Forelimb muscle (tissue), 1 donor: ENCODE data around the gene MYL3. TPM values are rescaled to one million over a fixed set of nuclear protein-coding genes. Genes with fewer than 3 reads are reported as not detected.

Experiments
- DNase-seq: peaks from one replicate; pipeline ENCODE4 v3.0.0-alpha.2; 2013; ENCODE audit warnings: low read depth
- polyA plus RNA-seq: library from polyadenylated mRNA; unstranded; fragments of 120-200 nt; gene quantifications from one replicate; pipeline ENCODE4 v1.2.1, GENCODE V29; 2013; ENCODE audit not compliant: insufficient read length

Gene MYL3
- polyA plus RNA-seq, 1 donor, result 312 TPM

GRCh38 chr3:46851364-46852333, 11.6 kb downstream of the MYL3 start:
- DNase-seq, result no peak

DNA sequence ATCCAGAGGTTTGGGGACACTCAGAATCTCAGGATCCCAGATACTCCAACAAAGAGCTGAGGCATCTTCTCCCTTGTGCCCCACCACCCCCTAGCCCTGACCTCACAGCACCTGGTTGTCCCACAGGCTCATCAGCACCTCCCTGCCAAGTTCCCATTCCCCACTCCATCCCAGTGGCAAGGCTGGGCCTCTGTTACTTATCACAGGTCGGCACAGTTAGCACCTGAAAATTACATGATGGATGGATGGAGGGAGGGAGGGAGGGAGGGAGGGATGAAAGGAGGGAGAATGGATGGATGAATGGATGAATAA, 12.8 kb downstream of the MYL3 start:
- no peak for DNase-seq

GRCh38 chr3:46849686-46850467, 13.4 kb downstream of the MYL3 start:
- no peak for DNase-seq

GRCh38 chr3:46849045-46849631, 14.1 kb downstream of the MYL3 start:
- no peak for DNase-seq

GRCh38 chr3:46848271-46849044, 14.8 kb downstream of the MYL3 start:
- no peak for DNase-seq

GRCh38 chr3:46847744-46848143, 15.5 kb downstream of the MYL3 start:
- DNase-seq, result no peak

DNA sequence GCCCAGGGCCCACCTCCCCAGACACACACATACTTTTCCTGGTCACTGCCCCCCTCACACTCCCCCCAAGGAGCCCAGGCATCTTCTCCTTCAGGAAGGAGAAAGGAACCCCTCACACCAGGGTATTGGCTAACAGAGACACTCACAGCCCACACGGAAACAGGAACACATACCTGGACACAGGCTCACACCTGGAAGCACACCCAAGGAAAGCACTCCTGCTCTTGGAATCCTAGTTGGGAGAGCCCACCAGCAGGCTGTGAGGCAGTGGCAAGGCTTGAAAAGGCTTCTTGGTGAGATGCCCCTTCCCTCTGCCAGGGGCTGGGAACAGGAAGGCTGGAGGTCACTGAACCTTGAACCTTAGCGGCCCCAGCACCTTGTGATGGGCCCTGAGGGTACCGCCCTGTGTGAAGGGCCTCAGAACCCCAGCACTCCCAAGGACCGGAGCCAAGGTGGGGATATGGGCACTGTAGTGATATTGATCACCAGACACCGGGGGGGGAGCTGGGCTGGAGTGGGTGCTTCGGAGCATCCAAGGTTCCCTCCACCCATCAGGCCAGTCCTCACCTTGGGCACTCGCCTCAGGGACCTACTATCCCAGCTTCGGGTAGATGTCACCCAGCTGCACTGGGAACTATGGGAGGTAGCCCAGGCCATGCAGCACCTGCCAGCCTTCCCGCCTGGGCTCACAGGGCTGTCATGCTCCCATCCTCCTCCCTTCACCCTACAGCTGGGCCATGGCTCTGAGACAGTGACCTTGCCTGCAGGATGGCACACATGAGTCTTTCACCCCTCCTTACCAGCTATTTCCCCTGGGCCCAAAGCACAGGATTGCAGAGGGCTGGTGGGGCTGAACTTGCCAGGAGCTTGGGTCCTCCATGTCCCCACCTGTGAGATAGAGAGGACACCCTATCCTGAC, 16.4 kb downstream of the MYL3 start:
- DNase-seq, result no peak

DNA sequence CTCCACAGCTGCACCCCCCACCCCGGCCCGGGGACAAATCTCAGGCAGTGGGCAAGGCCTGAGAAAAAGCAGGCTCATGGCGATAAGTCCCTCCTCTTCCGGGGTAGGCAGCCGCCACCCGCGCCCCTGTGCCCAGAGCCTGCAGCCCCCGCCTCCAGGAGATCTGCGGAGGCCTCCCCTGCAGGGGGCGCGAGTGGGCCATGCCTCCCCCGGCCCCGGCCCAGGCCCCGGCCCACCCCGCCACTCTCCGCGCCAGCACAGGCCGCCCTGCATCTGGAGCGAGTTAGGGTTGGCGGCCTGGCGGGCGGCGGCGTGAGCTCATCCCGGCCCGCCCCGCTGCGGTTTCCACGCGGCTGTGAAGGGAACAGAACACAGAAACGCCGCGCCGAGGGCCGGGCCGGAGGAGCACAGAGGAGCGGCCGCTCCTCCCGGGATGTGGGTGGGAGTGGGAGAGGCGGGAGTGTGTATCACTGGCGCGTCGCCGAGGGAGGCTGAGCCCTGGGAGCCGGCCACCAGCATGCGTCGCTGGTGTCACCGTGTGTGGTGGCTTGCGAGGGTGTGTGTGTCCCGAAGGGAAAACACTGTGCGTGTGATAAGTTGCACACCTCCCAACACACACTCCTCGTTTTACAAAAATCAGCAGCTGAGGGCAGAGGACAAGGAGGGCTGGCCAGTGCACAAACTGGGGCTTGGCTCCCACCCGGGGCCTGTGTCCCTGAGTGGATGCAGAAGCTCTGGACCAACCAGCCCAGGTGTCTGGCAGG, 17.2 kb downstream of the MYL3 start:
- no peak for DNase-seq

DNA sequence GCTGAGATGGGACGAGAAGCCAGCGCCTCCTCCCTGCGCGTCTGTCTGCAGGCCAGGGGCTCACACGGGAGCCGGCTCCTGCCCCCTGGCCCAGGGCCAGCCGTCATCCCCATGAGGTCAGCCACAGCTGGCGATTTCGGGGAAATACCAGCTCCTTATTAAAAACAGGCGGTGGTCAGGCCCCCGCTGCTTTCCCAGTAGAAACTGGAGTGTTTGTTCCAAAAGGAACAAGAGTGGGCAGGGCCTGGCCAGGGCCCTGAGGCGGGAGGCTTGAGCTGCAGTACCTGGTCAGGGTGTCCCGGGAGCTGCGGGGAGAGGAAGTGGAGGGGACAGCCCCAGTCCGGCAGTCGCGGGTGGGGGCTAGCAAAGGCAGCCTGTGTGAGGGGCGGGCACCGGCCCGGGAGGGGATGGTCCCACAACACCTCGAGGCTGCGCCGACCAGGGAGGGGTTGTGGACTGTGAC, 17.8 kb downstream of the MYL3 start:
- DNase-seq, result no peak

GRCh38 chr3:46844881-46845312, 18.3 kb downstream of the MYL3 start:
- DNase-seq, result no peak

DNA sequence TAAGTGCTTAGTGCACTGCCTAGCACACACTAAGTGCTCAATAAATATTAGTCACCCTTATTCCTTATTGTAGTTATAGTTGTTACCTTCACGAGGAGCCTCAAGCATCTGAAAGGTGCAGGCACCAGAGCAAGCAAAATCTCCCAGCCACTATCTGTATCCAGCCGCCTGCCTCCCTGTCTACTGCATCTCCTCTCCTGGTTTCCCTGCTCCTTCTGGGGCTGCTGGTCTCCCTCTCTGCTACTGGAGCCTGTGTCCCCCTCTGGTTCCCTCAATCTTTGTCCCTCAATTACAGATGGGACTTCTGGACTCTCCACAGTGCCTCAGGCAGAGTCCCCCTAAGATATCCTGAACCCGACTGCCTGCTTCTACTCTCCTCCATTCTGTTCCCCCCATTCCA, 18.8 kb downstream of the MYL3 start:
- no peak for DNase-seq

DNA sequence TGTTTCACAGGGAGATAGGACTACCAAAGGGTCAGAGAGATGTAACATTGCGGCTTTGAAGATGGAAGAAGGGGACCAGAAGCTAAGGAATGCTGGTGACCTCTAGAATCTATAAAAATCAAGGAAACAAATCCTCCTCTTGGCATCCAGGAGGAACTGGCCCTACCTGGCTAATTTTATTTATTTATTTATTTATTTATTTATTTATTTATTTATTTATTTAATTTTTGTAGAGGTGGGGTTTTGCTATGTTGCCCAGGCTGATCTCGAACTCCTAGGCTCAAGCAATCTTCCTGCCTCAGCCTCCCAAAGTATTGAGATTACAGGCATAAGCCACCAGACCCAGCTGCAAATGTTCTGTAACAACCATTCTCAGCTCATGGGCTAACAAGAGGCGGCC, 19.7 kb downstream of the MYL3 start:
- DNase-seq, result no peak

- no peak for DNase-seq
These were observed 22.8 kb downstream of the MYL3 start for GRCh38 chr3:46840491-46840890.

- DNase-seq, result no peak
These were observed 24.9 kb downstream of the MYL3 start for GRCh38 chr3:46838301-46838700.

DNA sequence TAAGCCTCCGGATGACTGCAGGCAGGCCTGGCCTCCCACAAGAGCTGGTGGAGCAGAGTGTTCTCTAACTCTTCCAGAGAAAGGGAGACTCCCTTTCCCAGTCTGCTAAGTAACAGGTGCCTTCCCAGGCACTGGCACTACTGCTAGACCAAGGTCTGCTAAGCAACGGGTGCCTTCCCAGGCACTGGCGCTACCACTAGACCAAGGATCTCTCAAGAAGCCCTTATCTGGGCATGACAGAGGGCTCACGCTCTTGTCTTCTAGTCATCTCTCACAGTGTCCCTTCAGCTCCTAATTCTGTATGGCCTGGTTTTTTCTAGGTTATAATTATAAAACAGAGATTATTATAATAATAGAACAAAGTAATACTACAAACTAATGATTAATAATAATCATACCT, 27.8 kb downstream of the MYL3 start:
- DNase-seq, result no peak

GRCh38 chr3:46835054-46835453, 28.2 kb downstream of the MYL3 start:
- no peak for DNase-seq

DNA sequence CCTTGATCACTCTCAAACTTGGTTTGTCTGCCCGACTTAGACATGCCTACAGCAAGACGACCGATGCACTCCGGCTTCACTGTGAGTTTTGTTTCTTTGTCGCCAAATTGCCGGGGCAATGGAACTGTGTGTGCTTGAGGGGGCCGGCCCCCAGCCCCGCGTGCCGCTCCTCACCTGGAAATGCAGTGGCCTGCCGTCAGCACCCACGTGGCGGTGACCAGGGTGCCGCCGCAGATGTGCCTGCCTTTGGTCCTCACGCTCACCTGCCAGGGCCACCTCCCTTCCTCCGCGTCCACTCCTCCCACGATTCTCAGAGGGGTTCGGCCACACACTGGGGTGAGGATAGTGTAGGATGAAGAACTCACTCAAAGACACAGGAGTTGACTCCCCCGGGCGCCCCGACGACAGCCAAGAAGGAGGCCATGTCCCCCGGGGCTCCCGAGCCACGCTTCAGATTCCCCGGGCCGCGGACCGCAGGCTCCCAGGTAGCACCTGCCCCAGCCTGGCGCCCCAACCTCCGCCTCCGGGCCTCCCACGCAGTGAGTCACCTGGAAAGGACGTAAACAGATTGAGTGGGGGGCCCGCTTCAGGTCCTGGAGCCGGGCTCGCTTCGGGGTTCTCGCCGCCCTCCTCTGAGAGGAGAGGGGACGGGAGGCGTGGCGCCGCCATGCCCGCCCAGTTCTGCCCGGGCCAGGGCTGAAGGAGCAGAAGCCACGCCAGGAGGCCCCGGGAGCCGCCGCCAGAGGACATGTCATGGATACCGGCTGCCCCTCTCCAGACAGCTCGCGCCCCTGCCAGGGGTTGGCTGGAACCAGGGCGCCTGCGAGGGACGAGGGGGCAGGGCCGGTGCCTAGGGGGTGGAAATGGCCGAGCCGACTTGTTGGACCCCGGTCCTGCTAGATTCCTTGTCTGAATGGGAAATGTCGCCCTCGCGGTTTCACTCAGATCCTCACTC, 29.6 kb downstream of the MYL3 start:
- DNase-seq, result no peak

- no peak for DNase-seq
These were observed 31.4 kb downstream of the MYL3 start for GRCh38 chr3:46831841-46832240.

DNA sequence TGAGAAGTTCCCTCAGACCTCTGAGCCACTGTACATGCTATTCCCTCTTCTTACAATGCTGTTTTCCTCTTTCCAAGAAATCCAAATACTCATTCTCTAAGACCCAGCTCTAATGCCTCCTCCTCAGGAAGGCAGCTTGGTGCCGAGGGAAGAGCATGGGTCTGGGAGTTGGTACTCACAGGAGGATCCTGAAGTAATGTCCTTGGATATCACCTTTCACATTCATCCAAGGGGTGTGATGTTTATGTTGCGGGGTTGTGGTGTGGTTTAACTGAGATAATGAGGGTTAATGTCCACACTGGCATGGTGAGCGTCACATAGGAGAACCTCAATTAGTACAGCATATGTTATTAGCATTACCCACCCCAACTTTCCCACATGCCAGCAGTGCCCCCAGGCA, 31.9 kb downstream of the MYL3 start:
- DNase-seq, result no peak
